NB4 (cell line): Measurements from ENCODE around the gene TPBGL.

ENCODE experiments used
- CTCF ChIP-seq: IDR thresholded peaks from one replicate; pipeline ENCODE4 v1.5.1; 2012; ENCODE audit warnings: low read depth, low read length
- MYC ChIP-seq: IDR thresholded peaks from 2 replicates; pipeline ENCODE4 v1.6.1; 2011; ENCODE audit warnings: low read depth, low read length
- POLR2A ChIP-seq: IDR thresholded peaks from 2 replicates; pipeline ENCODE4 v1.6.1; 2011; ENCODE audit warnings: mild to moderate bottlenecking; ENCODE audit not compliant: insufficient read length; ENCODE audit errors: extremely low read depth

- TF ChIP-seq CTCF = no peak
- no peak for TF ChIP-seq MYC
- TF ChIP-seq POLR2A = no peak
These were observed 41.1 kb upstream of the TPBGL start for GRCh38 chr11:75199412-75199955.
